Body of pancreas (tissue), 4 donors: ENCODE results near the gene FHIP2A.

Experiments
- CTCF ChIP-seq, 7 experiments: fragments of 450-650 bp in 4 of 7; fragments of 200-600 bp in 3 of 7; sonication (generic) in 3 of 7; IDR thresholded peaks; one replicate each; pipeline ENCODE4 v1.5.1; 2016 to 2019; ENCODE audit warnings: antibody characterized with exemption in 7 of 7
- POLR2A ChIP-seq, 3 donors: fragments of 450-650 bp; IDR thresholded peaks; one replicate each; pipeline ENCODE4 v1.6.1; 2016; ENCODE audit warnings: antibody characterized with exemption in 3 of 3, mild to moderate bottlenecking in 2 of 3

- TF ChIP-seq CTCF (IDR thresholded peaks at IDR 0.05) = no peak
- TF ChIP-seq POLR2A (IDR thresholded peaks at IDR 0.05) = no peak
These were observed 5.3 kb upstream of the FHIP2A start for GRCh38 chr10:114816308-114816707.
